Body of pancreas (tissue), 4 donors: Measurements from ENCODE around the gene KRT16. TPM values are rescaled to one million over a fixed set of nuclear protein-coding genes. Genes with fewer than 3 reads are reported as not detected.
"Not testable (repeated sequence)": the region's sequence is repeated elsewhere in the genome, so short reads cannot be mapped to it uniquely, and the experiment has no call there.

ENCODE experiments used
- ATAC-seq: fragments of 150-250 bp; one replicate; pipeline ENCODE4 v1.9.1; 2016
- DNase-seq, 4 donors: peaks; one replicate each; pipeline ENCODE4 v3.0.0-alpha.2; 2019
- H3K27ac ChIP-seq, 4 donors: fragments of 200-600 bp; sonication (generic); 1 replicate in 3 of 4; 2 replicates in 1 of 4; pipeline versions ENCODE4 v1.5.1 to v1.6.1; 2016 to 2019; ENCODE audit warnings: mild to moderate bottlenecking in 1 of 4, mixed read lengths in 1 of 4, moderate library complexity in 1 of 4
- H3K27me3 ChIP-seq, 2 donors: fragments of 200-600 bp; sonication (generic); one replicate each; pipeline ENCODE4 v1.6.0; 2016; ENCODE audit warnings: mild to moderate bottlenecking in 1 of 2
- H3K36me3 ChIP-seq, 2 donors: fragments of 200-600 bp; sonication (generic); replicated peaks in 1 of 2; 2 replicates each; pipeline ENCODE4 v1.5.1; 2016; ENCODE audit warnings: low read depth in 2 of 2; ENCODE audit not compliant: insufficient read depth in 1 of 2
- H3K4me1 ChIP-seq: fragments of 200-600 bp; sonication (generic); one replicate; pipeline ENCODE4 v1.6.0; 2016
- H3K4me3 ChIP-seq, 2 donors: fragments of 200-600 bp; sonication (generic); 1 replicate in 1 of 2; 2 replicates in 1 of 2; pipeline ENCODE4 v1.5.1; 2016 to 2019
- H3K9me3 ChIP-seq, 3 donors: fragments of 200-600 bp; sonication (generic); 1 replicate in 2 of 3; 2 replicates in 1 of 3; pipeline ENCODE4 v1.5.1; 2016
- CTCF ChIP-seq, 7 experiments: fragments of 450-650 bp in 4 of 7; fragments of 200-600 bp in 3 of 7; sonication (generic) in 3 of 7; IDR thresholded peaks; one replicate each; pipeline ENCODE4 v1.5.1; 2016 to 2019; ENCODE audit warnings: antibody characterized with exemption in 7 of 7
- POLR2A ChIP-seq, 3 donors: fragments of 450-650 bp; IDR thresholded peaks; one replicate each; pipeline ENCODE4 v1.6.1; 2016; ENCODE audit warnings: antibody characterized with exemption in 3 of 3, mild to moderate bottlenecking in 2 of 3
- WGBS, 2 donors: methylation state at CpG; one replicate each; pipeline ENCODE4 v1.1.5; 2017; 5-methylcytosine and 5-hydroxymethylcytosine counted together
- intact Hi-C: fragments of 100-400 bp; cut with DNase I; formaldehyde crosslinking; loops from one replicate; pipeline ENCODE4 v1.15.1; 2023
- total RNA-seq, 2 donors: library from RNA; depleted of rRNA; stranded (reverse); fragments of >200 nt; gene quantifications; one replicate each; pipeline ENCODE4 v1.1.0, GENCODE V29; 2016

KRT16 gene
- total RNA-seq, 2 donors from 2014 or later: 1.6 to 4.2 TPM

- ATAC-seq: no peak
- Histone ChIP-seq H3K9me3 (no peaks in the 10 kb centered on the region), H3K4me1 (no peaks in the 10 kb centered on the region), H3K36me3 (no peaks in the 10 kb centered on the region), H3K4me3 (no peak overlapping the region), H3K27me3 (no peaks in the 10 kb centered on the region), H3K27ac (no peak overlapping the region)
- no peak for DNase-seq
- TF ChIP-seq POLR2A (IDR thresholded peaks at IDR 0.05): no peak
- TF ChIP-seq CTCF (IDR thresholded peaks at IDR 0.05): no peak
- WGBS, 2 donors: 60 to 69% methylated on average over 1 to 5 of the region's 5 CpGs
- intact Hi-C loops: no loop called here
These were observed 1.5 kb upstream of the KRT16 start for GRCh38 chr17:41614098-41614497.

DNA sequence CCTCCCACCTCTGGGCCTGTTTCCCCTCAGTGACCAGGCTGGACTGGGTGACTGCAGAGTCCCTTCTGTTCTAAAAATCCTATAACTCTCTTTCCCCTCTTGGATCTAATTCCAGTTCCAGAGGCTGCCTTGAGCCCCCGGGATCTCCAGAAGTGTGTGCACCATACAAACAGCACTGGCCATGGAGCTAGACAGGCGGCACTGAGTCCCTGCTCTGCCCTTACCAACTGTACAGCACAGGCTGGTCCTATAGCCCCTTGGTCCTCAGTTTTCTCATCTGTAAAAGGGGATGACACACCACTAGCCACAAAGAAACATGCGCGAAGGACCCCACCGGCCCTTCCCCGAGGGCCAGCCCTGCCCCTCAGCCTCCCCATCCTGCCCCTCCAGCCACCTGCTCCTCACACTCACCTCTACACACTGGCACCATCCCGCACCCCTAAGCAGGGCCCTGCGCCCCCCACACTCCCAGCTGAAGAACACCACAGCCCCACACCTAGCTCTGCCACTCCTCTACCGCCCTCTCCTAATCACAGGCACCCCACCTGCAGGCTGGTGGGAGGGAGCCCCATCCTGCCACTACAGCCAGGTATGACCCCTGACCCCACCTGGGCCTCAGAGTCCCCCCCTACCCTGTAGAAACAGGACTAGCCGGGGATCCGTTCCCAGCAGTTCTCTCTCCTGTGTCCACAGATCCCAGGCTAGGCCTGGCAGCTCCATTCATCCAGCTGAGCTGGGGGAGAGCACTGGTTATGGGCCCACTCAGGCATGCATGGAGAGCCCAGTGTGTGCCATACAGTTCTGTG lies 913 bp upstream of the KRT16 start:
- Histone ChIP-seq H3K27ac (no peak overlapping the region), H3K9me3 (no peaks in the 10 kb centered on the region), H3K27me3 (no peaks in the 10 kb centered on the region), H3K4me3 (no peak overlapping the region), H3K36me3 (no peaks in the 10 kb centered on the region), H3K4me1 (no peaks in the 10 kb centered on the region)
- TF ChIP-seq CTCF (IDR thresholded peaks at IDR 0.05) (no peak), POLR2A (IDR thresholded peaks at IDR 0.05) (no peak)
- WGBS, 2 donors: 69 to 79% methylated on average over 9 to 11 of the region's 11 CpGs
- ATAC-seq (no peak), DNase-seq (no peak)
- intact Hi-C loops: no loop called here

- H3K36me3 ChIP-seq: no peaks in the 10 kb centered on the region
- intact Hi-C loops: no loop called here
- no peak overlapping the region for H3K4me3 ChIP-seq
- no peak for TF ChIP-seq CTCF (IDR thresholded peaks at IDR 0.05)
- no peak for TF ChIP-seq POLR2A (IDR thresholded peaks at IDR 0.05)
- H3K4me1 ChIP-seq: no peaks in the 10 kb centered on the region
- no peak overlapping the region for H3K27ac ChIP-seq
- 69 to 72% methylated on average over 25 of the region's 25 CpGs for WGBS, 2 donors
- no peaks in the 10 kb centered on the region for H3K27me3 ChIP-seq
- DNase-seq (no peak), ATAC-seq (no peak)
- H3K9me3 ChIP-seq: no peaks in the 10 kb centered on the region
These were observed 1.5 kb downstream of the KRT16 start for GRCh38 chr17:41610965-41611640.

DNA sequence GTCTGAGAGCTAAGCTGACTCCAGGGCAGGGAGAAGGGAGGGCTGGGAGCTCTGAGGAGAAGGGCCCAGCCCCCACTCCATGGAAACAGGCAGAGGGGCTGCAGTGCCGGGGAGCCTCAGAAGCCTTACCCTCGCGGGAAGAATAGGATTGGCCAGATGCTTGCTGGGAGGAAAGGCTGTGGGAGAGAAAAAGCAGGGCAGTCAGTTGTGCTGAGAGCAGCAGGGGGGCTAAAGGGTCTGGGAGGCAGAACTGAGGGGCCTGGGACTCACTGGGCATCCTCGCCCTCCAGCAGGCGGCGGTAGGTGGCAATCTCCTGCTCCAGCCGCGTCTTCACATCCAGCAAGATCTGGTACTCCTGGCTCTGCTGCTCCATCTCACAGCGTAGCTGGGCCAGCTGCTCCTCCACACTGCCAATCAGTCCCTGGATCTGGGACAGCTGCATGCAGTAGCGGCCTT lies 2.5 kb downstream of the KRT16 start:
- DNase-seq: peak in 1 of 4 donors; percentile 16
- H3K36me3 ChIP-seq, H3K27ac ChIP-seq, H3K4me1 ChIP-seq, ATAC-seq, intact Hi-C loops, H3K9me3 ChIP-seq, H3K4me3 ChIP-seq, H3K27me3 ChIP-seq: not testable (repeated sequence)
- 10 to 12% methylated on average over 8 to 10 of the region's 10 CpGs for WGBS, 2 donors

- DNase-seq, H3K27me3 ChIP-seq, intact Hi-C loops, H3K4me1 ChIP-seq, H3K4me3 ChIP-seq, H3K9me3 ChIP-seq, H3K36me3 ChIP-seq, H3K27ac ChIP-seq, ATAC-seq: not testable (repeated sequence)
- WGBS, 2 donors: 60 to 62% methylated on average over 4 of the region's 4 CpGs
These were observed 5.6 kb downstream of the KRT16 start for GRCh38 chr17:41606930-41607329.
